DMS114 treated with DMSO at 0.1 percent for 48 hours (cell line): ENCODE measurements around the gene OCA2.

ENCODE experiments used
- DNase-seq: peaks from one replicate; lab custom pipeline; 2025; ENCODE audit not compliant: unreplicated experiment; lab: John Stamatoyannopoulos, UW

The OCA2 gene

DNA sequence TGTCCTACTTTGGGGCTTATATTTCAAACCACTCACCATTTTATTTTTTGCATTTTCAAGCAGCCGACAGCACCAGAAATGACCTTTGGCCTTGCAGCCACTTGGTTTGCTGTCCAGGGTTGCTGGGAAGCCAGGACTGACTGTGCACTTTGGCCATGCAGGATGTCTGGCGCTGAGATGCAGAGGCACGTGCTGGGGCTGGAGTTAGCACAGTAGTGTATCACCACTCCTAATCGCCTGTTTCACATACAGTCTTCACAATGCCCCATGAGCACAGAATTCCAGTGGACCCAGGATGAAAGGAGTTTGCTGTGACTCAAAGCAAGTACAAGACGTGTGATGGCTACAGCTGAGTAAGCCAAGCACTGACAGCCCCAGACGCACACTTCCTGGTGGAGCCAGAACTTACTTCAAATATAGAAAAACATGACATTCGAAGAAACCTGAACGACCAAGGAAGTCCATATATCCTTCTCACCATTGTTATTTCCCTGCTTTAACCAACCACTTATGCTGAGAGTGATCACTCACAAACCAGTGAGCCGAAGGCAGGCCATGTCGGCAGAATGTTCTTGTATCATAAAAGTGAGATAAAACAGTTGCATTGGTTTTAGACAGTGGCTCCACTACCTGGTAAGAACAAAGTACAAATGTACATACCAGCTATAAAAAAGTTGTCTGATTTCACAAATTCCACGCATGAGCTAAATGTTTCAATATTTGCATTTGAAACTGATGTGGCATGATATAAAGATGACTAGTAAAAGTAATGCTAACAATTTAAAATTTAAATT, 16.0 kb downstream of the OCA2 start:
- no peak for DNase-seq

DNA sequence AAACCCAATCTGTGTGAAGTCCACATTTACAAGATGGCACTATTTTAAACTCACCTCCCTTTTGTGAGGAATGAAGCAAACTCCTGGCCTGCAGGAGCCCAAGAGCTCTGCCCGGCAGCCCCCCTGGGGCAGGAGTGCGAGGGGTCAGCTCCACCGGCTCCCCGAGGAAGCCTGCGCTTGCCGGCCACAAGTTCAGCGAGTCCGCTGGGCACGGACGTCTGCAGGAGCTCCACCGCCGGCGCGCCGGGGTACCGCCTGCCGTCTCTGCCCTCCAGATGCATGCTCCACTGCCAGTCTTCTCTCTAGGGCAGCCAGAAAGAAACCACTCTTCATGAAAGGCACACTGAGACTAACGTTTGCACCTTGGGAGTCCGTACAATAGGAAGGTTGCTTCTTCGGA, 17.5 kb downstream of the OCA2 start:
- no peak for DNase-seq

DNA sequence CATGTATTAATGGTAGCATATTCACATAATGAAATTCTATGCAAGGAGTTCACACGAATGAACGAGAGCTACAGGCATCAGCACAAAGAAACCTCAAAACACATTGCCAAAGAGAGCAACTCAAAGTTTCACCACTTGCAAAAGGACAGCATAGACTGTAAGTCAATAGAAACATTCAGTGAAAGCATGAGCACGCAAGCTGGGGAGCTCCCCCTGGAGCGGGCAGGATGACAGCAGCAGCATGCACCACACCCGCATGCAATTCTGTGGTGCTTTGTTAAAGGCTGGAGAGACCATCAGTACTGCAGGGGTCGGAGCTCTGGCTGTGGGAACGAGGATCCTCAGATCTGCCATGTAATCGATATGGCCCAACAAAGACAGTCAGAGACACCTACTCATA, 18.7 kb downstream of the OCA2 start:
- no peak for DNase-seq

DNA sequence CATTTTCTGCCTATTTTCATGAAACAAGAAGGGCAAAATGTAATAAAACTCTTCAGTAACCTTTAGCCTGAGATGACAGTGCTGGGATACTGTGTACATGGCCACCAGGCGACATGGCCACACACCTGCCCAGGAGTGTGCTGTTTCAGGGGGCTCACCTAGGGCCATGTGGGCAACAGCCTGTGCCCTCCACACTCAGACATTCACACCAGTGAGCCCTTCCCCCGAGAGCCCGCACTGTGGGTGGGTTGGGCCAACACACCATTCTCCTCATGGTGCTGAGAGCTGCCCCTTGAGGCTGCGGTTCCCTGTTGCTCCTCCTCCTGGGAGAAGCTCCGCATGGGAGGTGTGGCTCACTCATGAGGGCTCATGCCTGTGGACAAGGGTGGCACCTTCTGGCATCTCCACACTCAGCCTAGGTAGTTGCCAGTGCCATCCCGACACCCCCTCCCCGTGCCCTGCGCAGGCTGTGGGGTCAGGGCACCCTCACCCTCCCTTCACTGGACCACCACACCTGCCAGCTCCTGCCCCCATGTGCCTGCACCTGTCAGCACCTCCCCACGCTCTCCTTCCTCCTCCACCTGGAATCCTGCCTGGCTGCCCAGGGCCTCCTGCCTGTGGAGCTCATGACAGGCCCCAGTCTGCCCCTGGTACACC, 19.7 kb downstream of the OCA2 start:
- no peak for DNase-seq

DNA sequence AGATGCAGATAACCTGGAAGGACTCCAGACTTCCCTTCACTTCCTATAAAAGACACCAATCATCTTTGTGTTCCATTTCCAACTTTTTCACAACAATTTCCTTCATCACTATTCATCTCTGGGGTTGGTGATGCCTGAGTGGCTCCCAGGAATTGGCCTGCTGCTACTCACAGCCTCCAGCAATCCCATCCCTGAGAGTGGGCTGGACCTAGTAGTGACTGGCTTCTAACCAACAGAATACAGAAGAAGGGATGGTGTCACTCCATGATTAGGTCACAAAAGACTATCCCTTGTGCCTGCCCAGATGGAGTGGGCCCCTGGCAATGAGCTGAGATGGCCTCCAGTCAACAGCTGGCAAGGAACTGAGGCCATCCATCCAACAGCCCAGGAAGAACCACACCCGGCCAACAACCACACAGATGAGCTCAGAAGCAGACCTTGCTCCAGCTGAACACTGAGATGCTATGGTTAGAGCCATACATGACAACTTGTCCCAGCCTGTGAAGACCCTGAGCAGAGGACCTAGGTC, 20.9 kb downstream of the OCA2 start:
- DNase-seq, result no peak

DNA sequence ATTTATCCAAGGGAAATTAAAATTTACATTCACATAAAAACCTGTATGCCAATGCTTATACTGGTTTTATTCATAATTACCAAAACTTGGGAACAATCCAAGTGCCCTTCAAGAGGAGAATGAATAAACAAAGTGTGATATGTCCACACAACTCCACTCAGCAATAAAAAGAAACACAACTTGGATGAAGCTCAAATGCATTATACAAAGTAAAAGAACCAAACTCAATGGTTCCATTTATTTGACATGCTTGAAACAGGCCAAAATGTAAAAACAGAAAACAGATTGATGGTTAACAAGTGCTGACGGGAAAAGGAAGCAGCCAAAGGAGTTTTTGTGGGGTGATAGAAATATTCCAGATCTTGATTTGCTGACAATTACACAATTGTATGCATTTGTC, 23.5 kb downstream of the OCA2 start:
- no peak for DNase-seq

DNA sequence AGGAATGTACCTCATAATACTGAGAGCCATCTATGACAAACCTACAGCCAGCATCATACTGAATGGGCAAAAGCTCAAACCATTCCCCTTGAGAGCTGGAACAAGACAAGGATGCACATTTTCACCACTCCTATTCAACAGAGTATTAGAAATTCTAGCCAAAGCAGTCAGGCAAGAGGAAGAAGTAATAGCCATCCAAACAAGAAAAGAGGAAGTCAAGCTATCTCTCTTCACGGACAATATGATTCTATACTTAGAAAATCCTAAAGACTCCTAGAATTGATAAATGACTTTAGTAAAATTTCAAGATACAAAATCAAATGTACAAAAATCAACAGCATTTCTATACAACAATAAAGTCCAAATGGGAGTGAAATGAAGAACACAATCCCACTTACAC, 30.2 kb downstream of the OCA2 start:
- DNase-seq, result no peak

DNA sequence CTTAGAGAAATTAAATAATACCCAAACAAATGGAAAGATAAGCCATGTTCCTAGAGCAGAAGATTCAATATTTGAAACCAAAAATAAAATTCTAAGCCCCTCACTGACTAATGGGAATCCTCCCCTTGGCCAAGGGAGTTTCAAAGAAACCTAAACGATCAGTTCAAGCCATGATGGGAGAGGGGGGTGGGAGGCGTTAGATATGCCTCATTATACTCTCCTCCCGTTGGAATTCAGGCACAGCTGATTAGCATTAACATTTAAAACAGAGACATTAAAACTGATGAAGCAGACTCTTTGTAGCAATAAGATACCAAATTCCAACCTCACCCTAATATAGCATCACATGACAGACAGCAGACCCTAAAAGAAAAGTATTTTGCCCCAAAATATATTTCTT, 32.9 kb downstream of the OCA2 start:
- no peak for DNase-seq

DNA sequence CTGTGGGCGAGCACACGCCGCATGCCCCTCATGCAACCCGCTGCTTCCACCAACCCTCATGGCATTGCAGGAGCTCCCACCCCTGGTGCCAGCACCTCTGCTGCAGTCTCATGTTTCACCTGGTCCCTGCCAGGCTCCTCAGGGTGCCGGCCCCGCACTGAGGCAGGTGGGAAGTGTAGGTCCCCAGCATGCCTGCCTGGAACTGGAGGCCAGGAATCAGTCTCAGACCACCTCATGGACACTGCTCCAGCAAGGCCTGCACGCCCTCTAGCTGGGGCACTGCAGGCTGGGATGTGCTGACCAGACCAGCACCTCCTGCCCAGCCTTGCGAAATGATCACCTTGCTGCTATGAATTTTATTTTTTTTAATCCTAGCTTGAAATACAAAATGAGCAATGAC, 39.1 kb downstream of the OCA2 start:
- no peak for DNase-seq

DNA sequence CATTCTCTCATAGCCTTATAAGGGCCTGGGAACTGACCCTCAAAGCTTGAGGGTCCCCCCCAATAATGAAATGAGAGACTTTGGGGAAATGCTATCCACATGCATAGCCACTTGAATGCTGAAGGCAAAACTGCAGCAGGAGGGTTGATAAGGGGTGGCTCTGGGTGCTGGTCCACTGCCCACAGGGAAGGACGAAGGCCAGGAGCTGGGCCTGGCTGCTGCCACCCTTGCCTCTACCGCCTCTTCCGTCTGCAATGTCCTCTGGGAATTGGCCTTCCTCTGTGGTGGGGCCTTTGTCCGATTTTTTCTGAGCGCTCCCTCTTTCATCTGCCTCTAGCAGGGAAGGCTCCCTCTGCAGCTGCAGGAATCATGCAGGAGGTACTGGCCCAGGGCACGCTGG, 41.0 kb downstream of the OCA2 start:
- DNase-seq, result no peak

DNA sequence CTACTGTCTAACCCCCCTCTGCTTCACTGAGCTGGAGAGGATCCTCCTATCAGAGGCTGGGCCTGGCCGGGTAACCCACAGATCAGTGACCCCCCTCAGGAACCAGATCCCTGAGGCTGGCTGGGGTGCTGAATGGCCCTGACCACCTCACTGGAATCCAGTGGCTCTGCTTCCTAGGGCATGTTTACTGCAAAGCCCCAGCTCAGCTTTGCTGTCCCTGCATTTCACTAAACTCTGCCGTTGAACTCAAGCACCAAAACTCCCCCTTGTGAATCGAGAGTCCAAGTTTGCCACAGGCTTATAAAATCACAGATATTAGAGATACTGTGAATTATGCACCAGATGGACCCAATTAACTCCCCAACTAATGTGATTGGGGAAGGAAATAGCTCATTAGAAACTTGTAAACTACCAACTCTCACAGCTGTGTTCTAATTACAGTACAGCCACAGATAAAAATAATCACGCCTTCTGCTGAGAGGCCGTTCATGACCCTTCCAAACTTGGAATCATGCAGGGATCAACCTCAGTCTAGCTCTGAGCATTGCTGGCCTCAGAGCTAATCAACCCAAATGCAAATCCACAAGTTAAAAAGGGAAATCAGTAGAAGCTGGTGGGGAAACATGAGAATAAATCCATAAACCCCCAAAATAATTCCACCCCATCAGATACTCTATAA, 47.0 kb downstream of the OCA2 start:
- DNase-seq, result no peak

DNA sequence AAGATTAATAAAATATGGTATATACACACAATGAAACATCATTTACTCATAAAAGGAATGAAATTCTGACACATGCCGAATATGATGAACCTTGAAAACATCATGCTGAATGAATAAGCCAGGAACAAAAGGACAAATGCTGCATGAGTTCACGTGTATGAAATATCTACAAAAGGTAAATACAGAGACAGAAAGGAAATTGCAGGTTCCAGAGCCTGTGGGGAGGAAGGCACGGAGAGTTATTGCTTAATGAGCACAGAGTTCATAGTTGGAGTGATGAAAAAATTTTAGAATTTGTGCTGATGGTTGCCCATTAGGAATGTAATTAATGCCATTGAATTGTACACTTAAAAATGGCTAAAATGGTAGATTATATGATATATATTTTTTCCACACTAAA, 49.5 kb downstream of the OCA2 start:
- no peak for DNase-seq

DNA sequence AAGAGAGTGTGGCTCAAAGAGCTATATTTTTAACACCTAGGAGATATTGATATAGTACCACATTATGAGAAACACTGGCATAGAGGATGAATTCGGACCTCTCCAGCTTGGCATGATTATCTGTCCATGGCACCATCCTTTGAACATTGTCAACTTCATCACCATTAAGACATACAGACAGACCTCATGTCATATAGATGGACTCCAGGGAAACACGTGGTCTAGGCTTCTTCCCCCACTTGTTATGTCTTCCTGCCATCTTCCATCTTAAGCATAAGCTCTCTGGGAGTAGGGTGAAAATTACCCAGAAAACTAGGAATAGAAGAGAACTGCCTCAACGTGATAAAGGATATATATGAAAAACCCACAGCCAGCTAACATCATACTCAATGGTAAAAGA, 51.8 kb downstream of the OCA2 start:
- DNase-seq, result no peak

DNA sequence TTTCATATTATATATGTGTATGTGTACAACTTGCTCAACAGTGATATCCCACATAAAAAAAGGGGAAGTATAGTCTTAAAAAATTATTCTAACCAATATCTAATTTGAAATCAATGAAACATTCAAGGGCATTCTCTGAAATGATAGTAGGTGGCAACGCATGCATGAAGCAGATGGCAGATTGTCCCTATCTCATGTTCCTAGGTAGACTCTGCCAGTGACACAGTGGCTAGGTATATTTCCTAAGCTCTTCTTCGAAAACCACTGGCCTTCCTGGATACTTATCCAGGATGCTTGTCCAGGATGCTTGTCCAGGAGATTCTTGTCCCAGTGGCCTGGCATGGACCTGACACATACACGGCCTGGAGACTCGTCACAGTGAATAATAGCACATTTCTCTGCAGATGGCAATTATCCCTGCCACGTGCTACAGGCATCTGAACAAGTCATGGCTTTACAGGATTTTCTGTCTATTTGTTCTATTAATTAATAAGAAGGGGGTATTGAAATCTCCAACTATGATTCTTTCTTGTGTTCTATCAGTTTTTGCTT, 54.9 kb downstream of the OCA2 start:
- no peak for DNase-seq

DNA sequence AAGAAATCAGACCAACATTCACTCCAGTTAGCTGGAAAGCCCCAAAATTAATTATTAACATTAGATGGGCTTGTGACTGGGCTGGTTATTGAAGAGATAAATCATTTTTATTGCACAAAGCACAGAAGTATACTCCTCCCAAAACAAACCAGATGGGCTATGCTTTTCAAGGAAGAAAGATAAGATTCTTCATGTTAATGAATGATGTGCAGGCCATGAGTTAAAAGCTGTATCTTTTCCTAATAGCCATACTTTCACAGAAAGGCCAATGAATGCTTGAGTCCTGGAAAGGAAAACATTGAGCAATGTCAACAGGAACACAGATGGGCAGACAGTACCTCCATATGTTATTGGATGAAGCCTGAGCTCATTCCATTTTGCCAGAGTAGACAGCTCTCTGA, 55.4 kb downstream of the OCA2 start:
- DNase-seq, result no peak

DNA sequence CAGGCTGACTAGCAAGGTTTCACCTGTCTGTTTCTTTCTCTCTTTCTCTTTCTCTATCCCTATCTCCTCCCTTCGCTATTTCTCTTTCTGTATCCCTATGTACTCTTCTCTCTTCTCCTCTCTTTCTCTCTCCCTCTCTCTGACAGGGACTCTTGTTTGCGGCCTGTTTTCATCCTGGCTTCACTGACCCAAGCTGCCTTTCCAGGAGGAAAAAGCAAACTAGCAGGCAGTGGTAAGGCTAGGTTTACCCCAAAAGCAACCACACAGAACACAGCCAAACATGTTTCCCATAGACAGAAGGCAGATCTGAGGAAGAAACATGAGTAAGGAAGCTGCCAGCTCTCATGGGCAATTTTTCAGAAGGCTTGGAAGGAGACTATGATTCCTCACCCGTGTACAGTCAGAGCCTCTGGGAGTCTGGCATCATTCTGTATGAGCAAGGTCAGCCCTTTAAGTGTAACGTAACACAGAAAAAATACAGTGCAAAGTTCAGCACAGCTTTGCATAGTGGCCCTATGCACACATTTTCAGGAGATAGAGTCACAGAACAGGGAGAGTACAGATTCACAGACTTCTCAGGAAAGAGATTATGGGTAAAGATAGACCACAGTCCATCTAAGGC, 61.0 kb downstream of the OCA2 start:
- no peak for DNase-seq

DNA sequence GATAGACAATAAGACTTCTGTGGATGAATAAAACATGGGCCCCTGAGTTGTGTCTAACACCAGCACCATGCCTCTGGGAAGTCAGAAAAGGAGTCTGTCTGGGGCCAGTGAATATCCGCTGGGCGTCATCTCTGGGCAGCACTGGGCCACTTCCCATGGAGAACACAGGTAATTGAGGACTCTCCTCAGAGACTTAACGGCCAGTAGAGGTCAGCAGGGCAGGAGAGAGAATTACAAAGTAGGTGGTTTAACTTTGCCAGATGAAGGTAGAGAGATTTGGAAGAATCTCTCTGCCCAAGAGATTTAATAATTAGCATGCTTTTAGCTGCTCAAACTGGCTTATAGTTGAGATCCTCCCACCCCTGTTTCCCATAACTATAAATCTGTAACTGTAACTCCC, 65.7 kb downstream of the OCA2 start:
- DNase-seq, result no peak

DNA sequence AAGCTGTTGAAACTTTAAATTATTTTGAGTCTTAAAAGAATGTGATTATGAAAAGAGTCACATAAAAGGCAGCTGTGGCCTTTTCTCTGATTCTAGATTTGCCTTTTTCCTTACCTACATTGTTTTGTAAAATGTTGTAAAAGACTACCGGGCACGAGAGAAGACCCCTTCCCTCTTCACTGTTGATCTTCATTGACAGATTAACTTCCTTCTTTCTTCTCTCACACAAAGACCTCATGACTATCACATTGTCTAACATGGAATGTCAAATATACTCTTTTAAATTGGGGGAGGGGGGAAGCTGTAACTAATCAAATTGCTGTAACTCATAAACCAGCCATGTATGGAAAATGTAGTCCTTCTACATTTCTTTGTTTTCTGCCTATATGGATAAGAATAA, 68.3 kb downstream of the OCA2 start:
- DNase-seq, result no peak

DNA sequence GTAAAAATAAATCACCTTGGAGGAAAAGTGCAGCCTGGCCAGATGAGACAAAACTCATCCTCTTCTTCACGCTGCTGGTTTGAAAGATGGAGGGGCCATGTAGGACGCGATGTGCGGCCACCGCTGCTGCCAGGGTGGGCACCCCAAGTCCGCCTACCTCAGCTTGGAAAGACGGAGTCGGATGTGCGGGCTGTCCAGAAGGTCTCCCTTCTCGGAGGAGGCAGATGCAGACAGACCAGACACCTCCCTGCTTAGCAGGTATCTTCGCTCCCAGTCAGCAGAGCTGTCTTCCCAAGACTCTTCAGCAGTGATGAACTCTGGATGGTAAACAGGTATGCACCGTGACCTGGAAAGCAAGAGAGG, 71.4 kb downstream of the OCA2 start:
- DNase-seq, result no peak

DNA sequence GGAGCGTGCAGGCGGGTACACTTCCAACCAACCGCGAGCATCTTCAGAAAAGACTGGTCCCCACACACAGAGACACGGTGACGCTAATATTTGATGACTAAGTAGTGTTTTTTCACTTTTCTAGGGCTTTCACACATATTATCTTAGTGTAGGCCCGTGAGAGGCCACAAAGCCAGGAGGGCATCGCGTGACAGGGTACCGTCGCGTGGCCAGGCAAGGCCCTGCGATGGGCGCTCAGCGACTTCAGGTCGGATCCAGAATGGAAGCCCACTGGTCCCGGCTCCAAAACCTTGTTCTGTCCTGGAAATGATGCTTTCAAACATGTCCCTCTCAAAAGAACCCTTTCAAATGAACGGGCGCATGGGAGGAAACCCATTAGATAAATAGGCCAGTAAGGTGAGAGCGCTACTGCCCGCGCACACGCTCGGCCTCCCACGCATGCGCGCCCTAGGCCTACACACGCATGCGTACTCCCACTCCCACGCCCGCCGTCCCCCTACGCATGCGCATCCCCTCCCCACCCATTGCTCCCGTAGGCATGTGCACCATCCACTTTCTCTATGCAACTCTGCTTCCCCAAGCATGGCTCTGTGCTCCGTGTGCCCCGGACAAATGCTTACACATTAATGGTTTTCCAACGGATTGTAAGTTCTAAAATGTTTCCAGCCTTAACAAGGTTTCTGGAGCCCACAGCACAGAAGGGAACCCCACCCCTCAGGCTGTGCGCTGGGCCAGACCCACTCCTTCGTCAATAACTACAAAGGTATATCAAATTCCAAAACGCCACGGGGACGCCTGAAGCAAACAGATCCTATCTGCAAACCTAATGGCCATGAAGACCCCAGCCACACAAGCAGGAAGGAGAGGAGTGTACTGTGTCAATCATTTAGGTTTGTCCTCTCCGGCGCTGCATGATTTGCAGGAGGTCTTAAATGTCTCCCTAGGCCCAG, 72.1 kb downstream of the OCA2 start:
- DNase-seq, result no peak
